ENCODE measurements around the gene SOS2.

DNA sequence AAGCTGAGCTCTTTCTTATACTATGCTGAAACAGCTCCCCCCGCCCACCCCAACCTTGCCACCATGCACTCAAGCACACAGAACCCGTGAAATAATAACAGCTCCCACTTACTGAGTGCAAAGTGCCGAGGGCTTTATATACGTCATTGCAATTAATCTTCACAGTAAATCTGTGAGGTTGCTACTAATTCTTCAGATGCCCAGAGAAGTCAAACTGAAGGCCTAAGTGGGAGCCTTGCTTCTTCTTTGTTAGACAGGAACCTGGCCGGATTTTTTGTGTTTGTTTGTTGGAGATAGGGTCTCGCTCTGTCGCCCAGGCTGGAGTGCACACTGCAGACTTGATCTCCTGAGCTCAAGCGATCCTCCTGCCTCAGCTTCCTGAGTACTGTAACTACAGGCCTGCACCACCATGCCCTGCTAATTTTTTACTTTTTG is 149.1 kb downstream of the SOS2 start:
- TF ChIP-seq ISL1 (CRISPR knock-in tag; IDR thresholded peaks at IDR 0.05) (no peak), ZFP30 (CRISPR knock-in tag; IDR thresholded peaks at IDR 0.05) (no peak), TCF4 (CRISPR knock-in tag; IDR thresholded peaks at IDR 0.05; ENCODE audit: borderline replicate concordance) (no peak), OSR1 (CRISPR knock-in tag; IDR thresholded peaks at IDR 0.05) (no peak), ZNF70 (CRISPR knock-in tag; IDR thresholded peaks at IDR 0.05) (no peak)
- TF ChIP-seq, protein P1, sequence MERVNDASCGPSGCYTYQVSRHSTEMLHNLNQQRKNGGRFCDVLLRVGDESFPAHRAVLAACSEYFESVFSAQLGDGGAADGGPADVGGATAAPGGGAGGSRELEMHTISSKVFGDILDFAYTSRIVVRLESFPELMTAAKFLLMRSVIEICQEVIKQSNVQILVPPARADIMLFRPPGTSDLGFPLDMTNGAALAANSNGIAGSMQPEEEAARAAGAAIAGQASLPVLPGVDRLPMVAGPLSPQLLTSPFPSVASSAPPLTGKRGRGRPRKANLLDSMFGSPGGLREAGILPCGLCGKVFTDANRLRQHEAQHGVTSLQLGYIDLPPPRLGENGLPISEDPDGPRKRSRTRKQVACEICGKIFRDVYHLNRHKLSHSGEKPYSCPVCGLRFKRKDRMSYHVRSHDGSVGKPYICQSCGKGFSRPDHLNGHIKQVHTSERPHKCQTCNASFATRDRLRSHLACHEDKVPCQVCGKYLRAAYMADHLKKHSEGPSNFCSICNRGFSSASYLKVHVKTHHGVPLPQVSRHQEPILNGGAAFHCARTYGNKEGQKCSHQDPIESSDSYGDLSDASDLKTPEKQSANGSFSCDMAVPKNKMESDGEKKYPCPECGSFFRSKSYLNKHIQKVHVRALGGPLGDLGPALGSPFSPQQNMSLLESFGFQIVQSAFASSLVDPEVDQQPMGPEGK (CRISPR knock-in tag; IDR thresholded peaks at IDR 0.05; ENCODE audit: borderline replicate concordance) = no peak
- TF ChIP-seq, protein P2, sequence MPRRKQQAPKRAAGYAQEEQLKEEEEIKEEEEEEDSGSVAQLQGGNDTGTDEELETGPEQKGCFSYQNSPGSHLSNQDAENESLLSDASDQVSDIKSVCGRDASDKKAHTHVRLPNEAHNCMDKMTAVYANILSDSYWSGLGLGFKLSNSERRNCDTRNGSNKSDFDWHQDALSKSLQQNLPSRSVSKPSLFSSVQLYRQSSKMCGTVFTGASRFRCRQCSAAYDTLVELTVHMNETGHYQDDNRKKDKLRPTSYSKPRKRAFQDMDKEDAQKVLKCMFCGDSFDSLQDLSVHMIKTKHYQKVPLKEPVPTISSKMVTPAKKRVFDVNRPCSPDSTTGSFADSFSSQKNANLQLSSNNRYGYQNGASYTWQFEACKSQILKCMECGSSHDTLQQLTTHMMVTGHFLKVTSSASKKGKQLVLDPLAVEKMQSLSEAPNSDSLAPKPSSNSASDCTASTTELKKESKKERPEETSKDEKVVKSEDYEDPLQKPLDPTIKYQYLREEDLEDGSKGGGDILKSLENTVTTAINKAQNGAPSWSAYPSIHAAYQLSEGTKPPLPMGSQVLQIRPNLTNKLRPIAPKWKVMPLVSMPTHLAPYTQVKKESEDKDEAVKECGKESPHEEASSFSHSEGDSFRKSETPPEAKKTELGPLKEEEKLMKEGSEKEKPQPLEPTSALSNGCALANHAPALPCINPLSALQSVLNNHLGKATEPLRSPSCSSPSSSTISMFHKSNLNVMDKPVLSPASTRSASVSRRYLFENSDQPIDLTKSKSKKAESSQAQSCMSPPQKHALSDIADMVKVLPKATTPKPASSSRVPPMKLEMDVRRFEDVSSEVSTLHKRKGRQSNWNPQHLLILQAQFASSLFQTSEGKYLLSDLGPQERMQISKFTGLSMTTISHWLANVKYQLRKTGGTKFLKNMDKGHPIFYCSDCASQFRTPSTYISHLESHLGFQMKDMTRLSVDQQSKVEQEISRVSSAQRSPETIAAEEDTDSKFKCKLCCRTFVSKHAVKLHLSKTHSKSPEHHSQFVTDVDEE (CRISPR knock-in tag; IDR thresholded peaks at IDR 0.05) = no peak
